SKM-1 treated with dmso at 0.1 percent for 144 hours (cell line): ENCODE results near the gene MEIKIN.
A peak's percentile ranks its signal among the peaks of the same experiment; 100 is the strongest.

ENCODE experiments used
- DNase-seq: peaks from one replicate; lab custom pipeline; 2025; ENCODE audit not compliant: unreplicated experiment; lab: John Stamatoyannopoulos, UW

Gene MEIKIN

GRCh38 chr5:131974016-131974415, 28.6 kb upstream of the MEIKIN start:
- no peak for DNase-seq

GRCh38 chr5:131973089-131973712, 27.7 kb upstream of the MEIKIN start:
- no peak for DNase-seq

GRCh38 chr5:131968396-131968954, 23.0 kb upstream of the MEIKIN start:
- DNase-seq = no peak

- no peak for DNase-seq
These were observed 21.1 kb upstream of the MEIKIN start for GRCh38 chr5:131966551-131966950.

- no peak for DNase-seq
These were observed 20.5 kb upstream of the MEIKIN start for GRCh38 chr5:131965826-131966415.

- no peak for DNase-seq
These were observed 14.4 kb upstream of the MEIKIN start for GRCh38 chr5:131959906-131960305.

GRCh38 chr5:131959136-131959535, 13.7 kb upstream of the MEIKIN start:
- no peak for DNase-seq

- no peak for DNase-seq
These were observed 12.4 kb upstream of the MEIKIN start for GRCh38 chr5:131957721-131958441.

GRCh38 chr5:131953969-131954368, 8.5 kb upstream of the MEIKIN start:
- DNase-seq = no peak

- DNase-seq = no peak
These were observed 6.9 kb upstream of the MEIKIN start for GRCh38 chr5:131952301-131952857.

- DNase-seq = no peak
These were observed 5.2 kb upstream of the MEIKIN start for GRCh38 chr5:131950706-131951105.

GRCh38 chr5:131947445-131947844, 2.0 kb upstream of the MEIKIN start:
- no peak for DNase-seq

GRCh38 chr5:131944702-131945550, 537 bp downstream of the MEIKIN start:
- DNase-seq = peak; percentile 83

GRCh38 chr5:131943916-131944315, 1.5 kb downstream of the MEIKIN start:
- peak; percentile 32 for DNase-seq

- peak; percentile 16 for DNase-seq
These were observed 3.4 kb downstream of the MEIKIN start for GRCh38 chr5:131942016-131942415.

GRCh38 chr5:131939690-131940345, 5.6 kb downstream of the MEIKIN start:
- peak; percentile 29 for DNase-seq

GRCh38 chr5:131932235-131932634, 13.2 kb downstream of the MEIKIN start:
- DNase-seq = no peak

GRCh38 chr5:131928957-131929356, 16.5 kb downstream of the MEIKIN start:
- no peak for DNase-seq

- no peak for DNase-seq
These were observed 19.3 kb downstream of the MEIKIN start for GRCh38 chr5:131926168-131926567.

- no peak for DNase-seq
These were observed 29.0 kb downstream of the MEIKIN start for GRCh38 chr5:131916481-131916880.
